T follicular helper cell (primary cell): ENCODE measurements around the gene SENP7.
"Not testable (repeated sequence)": the region's sequence is repeated elsewhere in the genome, so short reads cannot be mapped to it uniquely, and the experiment has no call there.

Experiments
- DNase-seq: peaks from one replicate; pipeline ENCODE4 v3.0.0-alpha.2; 2020; ENCODE audit warnings: low read depth
- total RNA-seq, 2 experiments: gene quantifications; one replicate each; lab custom pipeline; 2026; lab: John Stamatoyannopoulos, UW

SENP7 gene
- total RNA-seq, result 30.1 to 187 reads per million in 2 experiments

- DNase-seq, result peak; percentile 61
Observed at GRCh38 chr3:101512646-101513418, at the start of gene SENP7. SENP7 (minus strand) TSS chr3:101513212; CDS start chr3:101513130, 82 bp downstream.

DNA sequence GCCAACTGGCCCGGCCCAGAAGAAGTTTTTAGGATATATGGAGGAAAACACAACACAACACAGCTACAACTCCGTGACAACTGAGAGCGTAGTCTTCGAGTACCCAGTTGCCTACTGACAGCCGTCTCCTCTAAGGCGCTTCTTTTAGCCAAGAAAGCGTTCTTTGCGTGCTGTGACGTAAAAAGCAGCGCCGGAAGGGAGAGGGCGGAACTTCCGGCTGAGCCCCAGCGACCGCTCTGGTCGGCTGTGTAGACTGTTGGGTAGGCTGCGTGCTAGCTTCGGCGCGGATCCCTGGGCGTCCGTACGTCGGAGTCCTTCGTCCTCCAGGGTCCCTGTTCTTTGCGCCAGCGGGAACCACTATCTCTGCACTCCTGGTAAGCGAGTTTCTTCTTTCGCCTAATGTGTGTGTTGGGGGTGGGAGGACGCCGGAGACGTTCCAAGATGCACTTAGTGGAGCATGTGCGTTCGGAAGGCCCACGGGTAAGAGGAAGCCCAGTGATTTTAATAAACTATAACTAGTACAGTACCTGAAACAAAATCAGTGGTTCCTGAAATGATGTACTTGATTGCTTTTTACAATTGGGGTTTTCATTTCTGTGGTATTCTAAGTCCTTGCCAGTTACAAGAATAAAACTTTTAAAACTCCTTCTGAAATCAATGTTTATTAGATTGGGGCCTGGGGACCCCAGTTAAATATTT, 48.8 kb upstream of the SENP7 start, which contains the start of gene TRMT10C:
Gene TRMT10C, plus strand, starts transcription at position 239 of the 699 bp plus-strand sequence. CDS start 2,914 bp downstream, outside the sequence.
- peak; percentile 88 for DNase-seq

- no peak for DNase-seq
Observed at GRCh38 chr3:101556064-101556463, 43.1 kb upstream of the SENP7 start.

DNA sequence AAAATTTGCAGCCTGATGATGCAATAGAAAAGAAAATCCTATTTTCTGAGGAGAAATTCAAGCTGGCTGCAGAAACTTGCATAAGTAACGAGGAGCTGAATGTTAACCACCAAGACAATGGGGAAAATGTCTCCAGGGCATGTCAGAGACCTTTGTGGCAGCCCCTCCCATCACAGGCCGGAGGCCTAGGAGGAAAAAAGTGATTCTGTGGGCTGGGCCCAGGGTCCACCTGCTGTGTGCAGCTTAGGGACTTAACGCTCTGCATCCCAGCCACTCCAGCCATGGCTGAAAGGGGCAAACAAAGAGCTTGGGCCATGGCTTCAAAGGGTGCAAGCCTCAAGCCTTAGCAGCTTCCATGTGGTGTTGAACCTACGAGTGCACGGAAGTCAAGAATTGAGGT, 40.4 kb upstream of the SENP7 start:
- not testable (repeated sequence) for DNase-seq

DNA sequence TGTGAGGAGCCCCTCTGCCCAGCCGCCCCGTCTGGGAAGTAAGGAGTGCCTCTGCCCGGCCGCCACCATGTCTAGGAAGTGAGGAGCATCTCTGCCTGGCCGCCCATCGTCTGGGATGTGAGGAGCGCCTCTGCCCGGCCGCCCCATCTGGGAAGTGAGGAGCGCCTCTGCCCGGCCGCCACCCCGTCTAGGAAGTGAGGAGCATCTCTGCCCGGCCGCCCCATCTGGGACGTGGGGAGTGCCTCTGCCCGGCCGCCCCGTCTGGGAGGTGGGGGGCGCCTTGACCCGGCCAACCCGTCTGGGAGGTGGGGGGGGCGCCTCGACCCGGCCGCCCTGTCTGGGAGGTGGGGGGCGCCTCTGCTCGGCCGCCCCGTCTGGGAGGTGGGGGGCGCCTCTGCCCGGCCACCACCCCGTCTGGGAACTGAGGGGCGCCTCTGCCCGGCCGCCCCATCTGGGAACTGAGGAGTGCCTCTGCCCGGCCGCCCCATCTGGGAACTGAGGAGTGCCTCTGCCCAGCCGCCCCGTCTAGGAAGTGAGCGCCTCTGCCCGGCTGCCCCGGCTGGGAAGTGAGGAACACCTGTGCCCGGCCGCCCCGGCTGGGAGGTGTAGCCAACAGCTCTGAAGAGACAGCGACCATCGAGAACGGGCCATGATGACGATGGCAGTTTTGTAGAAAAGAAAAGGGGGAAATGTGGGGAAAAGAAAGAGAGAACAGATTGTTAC, 38.5 kb upstream of the SENP7 start:
- DNase-seq, result not testable (repeated sequence)

DNA sequence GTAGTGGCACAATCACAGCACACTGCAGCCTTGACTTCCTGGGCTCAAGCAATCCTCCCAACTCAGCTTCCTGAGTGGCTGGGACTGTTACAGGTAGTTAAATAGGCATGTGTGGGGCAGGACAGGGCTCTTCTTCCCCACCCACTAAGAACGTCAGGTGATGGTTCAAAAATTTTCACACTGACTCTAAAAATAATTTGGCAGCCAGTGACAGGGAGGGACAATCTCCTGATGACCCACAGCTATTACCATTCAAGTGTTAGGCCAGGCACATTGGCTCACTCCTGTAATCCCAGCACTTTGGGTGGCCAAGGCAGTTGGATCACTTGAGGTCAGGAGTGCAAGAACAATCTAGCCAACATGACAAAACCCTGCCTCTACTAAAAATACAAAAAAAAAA, 36.5 kb upstream of the SENP7 start:
- no peak for DNase-seq

DNA sequence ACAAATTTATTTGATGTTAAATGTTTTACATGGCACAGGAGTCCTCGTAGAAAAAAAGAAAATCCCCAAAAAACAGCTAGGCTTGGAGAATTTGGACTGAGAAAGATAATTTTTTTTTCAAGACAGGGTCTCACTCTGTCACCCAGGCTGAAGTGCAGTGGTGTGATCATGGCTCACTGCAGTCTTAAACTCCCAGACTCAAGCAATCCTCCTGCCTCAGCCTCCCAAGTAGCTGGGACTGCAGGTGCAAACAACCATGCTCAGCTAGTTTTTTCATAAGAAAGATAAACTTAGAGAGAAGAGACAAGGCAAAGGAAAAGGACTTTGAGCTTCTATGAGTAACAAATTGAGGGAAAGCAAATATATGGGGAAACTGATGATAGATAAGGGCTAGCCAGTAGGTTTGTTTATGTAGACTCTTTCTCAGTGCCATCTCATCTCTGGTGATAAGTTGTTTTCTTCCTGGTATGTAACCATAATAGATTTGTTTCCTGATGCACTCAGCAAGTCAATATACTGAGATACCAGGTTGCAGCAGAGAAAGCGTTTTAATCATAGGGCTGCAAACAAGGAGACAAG, 35.6 kb upstream of the SENP7 start:
- no peak for DNase-seq

- no peak for DNase-seq
Observed at GRCh38 chr3:101544161-101544850, 31.3 kb upstream of the SENP7 start.

GRCh38 chr3:101542957-101543356, 29.9 kb upstream of the SENP7 start:
- no peak for DNase-seq

DNA sequence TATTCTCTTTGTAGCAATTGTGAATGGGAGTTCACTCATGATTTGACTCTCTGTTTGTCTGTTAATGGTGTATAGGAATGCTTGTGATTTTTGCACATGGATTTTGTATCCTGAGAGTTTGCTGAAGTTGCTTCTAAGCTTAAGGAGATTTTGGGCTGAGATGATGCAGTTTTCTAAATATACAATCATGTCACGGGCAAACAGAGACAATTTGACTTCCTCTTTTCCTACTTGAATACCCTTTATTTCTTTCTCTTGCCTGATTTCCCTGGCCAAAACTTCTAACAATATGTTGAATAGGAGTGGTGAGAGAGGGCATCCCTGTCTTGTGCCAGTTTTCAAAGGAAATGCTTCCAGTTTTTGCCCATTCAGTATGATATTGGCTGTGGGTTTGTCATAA, 23.9 kb upstream of the SENP7 start:
- not testable (repeated sequence) for DNase-seq

GRCh38 chr3:101536266-101536665, 23.3 kb upstream of the SENP7 start:
- no peak for DNase-seq

DNA sequence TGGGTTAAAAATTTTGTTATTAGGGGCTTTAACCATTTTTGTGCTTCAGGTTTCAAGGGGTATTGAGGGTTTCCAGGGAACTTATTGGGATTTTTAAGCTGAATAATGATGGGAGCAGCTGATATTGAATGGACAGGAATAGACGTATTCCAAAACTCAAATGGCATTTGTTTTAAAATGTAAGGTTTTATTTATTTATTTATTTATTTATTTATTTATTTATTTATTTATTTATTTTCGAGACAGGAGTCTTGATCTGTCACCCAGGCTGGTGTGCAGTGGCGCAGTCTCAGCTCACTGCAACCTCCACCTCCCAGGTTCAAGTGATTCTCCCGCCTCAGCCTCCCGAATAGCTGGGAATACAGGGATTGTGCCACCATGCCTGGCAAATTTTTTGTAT, 22.2 kb upstream of the SENP7 start:
- no peak for DNase-seq

DNA sequence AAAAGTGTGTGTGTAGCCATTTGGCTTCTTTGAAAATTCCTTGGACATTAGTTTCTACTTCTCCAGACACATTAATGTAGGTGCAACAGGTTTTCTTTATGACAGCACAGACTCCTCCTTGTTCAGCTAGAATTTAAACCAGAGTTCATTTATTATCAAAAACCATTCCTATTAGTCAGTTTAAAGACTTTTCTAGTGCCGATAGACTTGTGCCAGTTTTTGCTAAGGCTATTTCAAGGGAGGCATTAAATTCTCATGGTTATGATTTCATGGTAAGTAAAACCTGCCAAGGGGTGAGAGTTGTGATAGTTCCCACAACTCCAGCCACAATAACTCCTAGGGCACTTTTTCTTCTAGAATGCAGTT, 20.6 kb upstream of the SENP7 start:
- DNase-seq, result no peak

GRCh38 chr3:101532783-101533602, 20.0 kb upstream of the SENP7 start:
- no peak for DNase-seq

GRCh38 chr3:101531473-101532086, 18.6 kb upstream of the SENP7 start:
- DNase-seq, result no peak

DNA sequence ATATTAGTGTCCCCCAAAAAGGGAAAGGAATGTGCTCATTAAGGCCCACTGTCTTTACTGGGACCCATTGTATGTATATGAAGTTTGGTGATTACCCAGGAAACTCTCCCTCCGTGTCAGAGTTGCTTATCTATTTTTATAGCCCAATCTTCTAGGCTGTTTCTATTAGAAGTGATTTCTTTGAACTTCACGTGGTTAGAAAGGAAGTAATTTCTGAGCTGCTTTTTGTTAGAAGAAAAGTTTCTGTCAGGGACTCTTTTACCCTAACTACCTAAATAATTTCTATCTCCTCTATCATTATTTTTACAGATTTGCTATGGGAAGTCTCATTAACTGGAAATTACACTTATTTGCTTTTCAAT, 17.7 kb upstream of the SENP7 start:
- DNase-seq, result no peak

- DNase-seq, result no peak
Observed at GRCh38 chr3:101529816-101530685, 17.0 kb upstream of the SENP7 start.

DNA sequence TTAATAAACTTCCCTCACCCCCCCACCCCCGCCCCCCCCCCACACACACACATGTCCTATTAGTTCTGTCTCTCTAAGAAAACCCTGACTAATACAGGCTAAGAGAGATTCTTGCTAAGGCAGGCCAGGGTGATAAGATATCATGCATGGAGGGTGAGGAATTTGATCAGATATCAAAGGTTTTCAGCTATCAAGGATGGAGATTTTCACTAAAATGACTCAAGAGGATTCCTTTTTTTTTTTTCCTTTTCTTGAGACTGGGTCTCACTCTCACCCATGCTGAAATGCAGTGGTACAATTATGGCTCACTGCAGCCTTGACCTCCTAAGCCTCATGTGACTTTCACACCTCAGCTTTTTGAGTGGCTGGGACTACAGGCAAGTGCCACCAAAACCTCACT, 14.9 kb upstream of the SENP7 start:
- DNase-seq, result no peak

GRCh38 chr3:101527441-101527840, 14.4 kb upstream of the SENP7 start:
- DNase-seq, result no peak
